ENCODE data around the gene DAND5. TPM values are rescaled to one million over a fixed set of nuclear protein-coding genes. Genes with fewer than 3 reads are reported as not detected.
A peak's percentile ranks its signal among the peaks of the same experiment; 100 is the strongest.

The DAND5 gene
- total and polyA plus RNA-seq, 2 donors (not counting 1 experiment from before 2014, with no cell fraction given): not detected

GRCh38 chr19:12953799-12954611 is 15.4 kb upstream of the DAND5 start:
- Histone ChIP-seq H3K9ac (ENCODE audit: low read length) (no peak overlapping the region), H3K4me1 (ENCODE audit: control insufficient read depth in 2 of 2, insufficient read depth in 2 of 2, low read length in 2 of 2) (peaks cover 21 to 36% of the 10 kb centered on the region in 2 donors), H3K36me3 (replicated peaks in 1 of 2; ENCODE audit: control extremely low read depth in 1 of 2, control insufficient read depth in 1 of 2, extremely low read depth in 1 of 2, insufficient read depth in 2 of 2, low read length in 1 of 2) (peaks cover 5 to 51% of the 10 kb centered on the region in 2 experiments), H3K4me3 (ENCODE audit: control extremely low read depth in 1 of 5, extremely low read depth in 1 of 5, insufficient read depth in 1 of 5, low read depth in 2 of 5, low read length in 4 of 5) (no peak overlapping the region), H2AFZ (ENCODE audit: insufficient read depth, low read depth, low read length, poor library complexity, severe bottlenecking) (no peak overlapping the region), H3K9me3 (ENCODE audit: control extremely low read depth in 1 of 3, control insufficient read depth in 2 of 3, insufficient read depth in 1 of 3, low read length in 2 of 3) (no peaks in the 10 kb centered on the region), H3K79me2 (ENCODE audit: control insufficient read depth, insufficient read depth, low read length) (peaks cover 4% of the 10 kb centered on the region), H3K27ac (ENCODE audit: low read length in 2 of 2) (peak overlapping the region in 1 of 2 donors; percentile 90), H4K20me1 (ENCODE audit: control insufficient read depth, insufficient read depth, low read length, poor library complexity, severe bottlenecking) (peaks cover 30% of the 10 kb centered on the region), H3K4me2 (replicated peaks; ENCODE audit: low read depth, low read length, poor library complexity, severe bottlenecking) (no peak overlapping the region), H3K27me3 (replicated peaks in 1 of 4; ENCODE audit: control extremely low read depth in 1 of 4, control insufficient read depth in 3 of 4, insufficient read depth in 4 of 4, low read length in 3 of 4) (no peaks in the 10 kb centered on the region)
- Mint-ChIP-seq H3K4me3 (peak overlapping the region; percentile 91), H3K27me3 (no peaks in the 10 kb centered on the region), H3K9me3 (ENCODE audit: insufficient read depth) (no peaks in the 10 kb centered on the region), H3K27ac (peak overlapping the region; percentile 82), H3K4me1 (peaks cover 32% of the 10 kb centered on the region)
- DNase-seq: peak; percentile 32
- no peak for TF ChIP-seq CTCF (IDR thresholded peaks at IDR 0.05)
- no peak for TF ChIP-seq EZH2 (IDR thresholded peaks at IDR 0.05; ENCODE audit: borderline replicate concordance, insufficient read depth, low read depth, low read length, poor library complexity, severe bottlenecking)
- ChIA-PET POLR2A (interaction anchor here (0.5 to 0.7 kb wide), 2 partner anchors 142 to 312 kb away, joined by 3 read pairs; no protein-coding TSS in a partner anchor), CTCF (interaction anchor here (1.0 to 1.3 kb wide), 2 partner anchors 11 to 107 kb away, joined by 4 to 6 read pairs; no protein-coding TSS in a partner anchor)
- intact Hi-C loops (cut with micrococcal nuclease): no loop called here
- ATAC-seq (ENCODE audit: low read depth): no peak
- 87% methylated on average over 8 of the region's 12 CpGs for WGBS (ENCODE audit: insufficient coverage)

- no peak overlapping the region for H3K4me2 ChIP-seq (replicated peaks; ENCODE audit: low read depth, low read length, poor library complexity, severe bottlenecking)
- H3K9ac ChIP-seq (ENCODE audit: low read length): no peak overlapping the region
- peaks cover 4% of the 10 kb centered on the region for H3K79me2 ChIP-seq (ENCODE audit: control insufficient read depth, insufficient read depth, low read length)
- H3K27me3 ChIP-seq (replicated peaks in 1 of 4; ENCODE audit: control extremely low read depth in 1 of 4, control insufficient read depth in 3 of 4, insufficient read depth in 4 of 4, low read length in 3 of 4): no peaks in the 10 kb centered on the region
- POLR2A ChIA-PET: interaction anchor here (0.7 kb wide), 1 partner anchor 142 kb away, joined by 3 read pairs; no protein-coding TSS in a partner anchor
- Mint-ChIP-seq H3K4me3 (peak overlapping the region; percentile 91), H3K9me3 (ENCODE audit: insufficient read depth) (no peaks in the 10 kb centered on the region), H3K4me1 (peaks cover 32% of the 10 kb centered on the region), H3K27me3 (no peaks in the 10 kb centered on the region), H3K27ac (peak overlapping the region; percentile 82)
- ATAC-seq (ENCODE audit: low read depth) (no peak), DNase-seq (peak; percentile 47)
- WGBS (ENCODE audit: insufficient coverage): no CpG with 5 or more reads among the region's 1 CpG
- H3K9me3 ChIP-seq (ENCODE audit: control extremely low read depth in 1 of 3, control insufficient read depth in 2 of 3, insufficient read depth in 1 of 3, low read length in 2 of 3): no peaks in the 10 kb centered on the region
- peaks cover 5 to 45% of the 10 kb centered on the region in 2 experiments for H3K36me3 ChIP-seq (replicated peaks in 1 of 2; ENCODE audit: control extremely low read depth in 1 of 2, control insufficient read depth in 1 of 2, extremely low read depth in 1 of 2, insufficient read depth in 2 of 2, low read length in 1 of 2)
- peaks cover 24% of the 10 kb centered on the region for H4K20me1 ChIP-seq (ENCODE audit: control insufficient read depth, insufficient read depth, low read length, poor library complexity, severe bottlenecking)
- H2AFZ ChIP-seq (ENCODE audit: insufficient read depth, low read depth, low read length, poor library complexity, severe bottlenecking): no peak overlapping the region
- intact Hi-C loops (cut with micrococcal nuclease): no loop called here
- H3K27ac ChIP-seq (ENCODE audit: low read length in 2 of 2): peak overlapping the region in 1 of 2 donors; percentile 90
- H3K4me1 ChIP-seq (ENCODE audit: control insufficient read depth in 2 of 2, insufficient read depth in 2 of 2, low read length in 2 of 2): peaks cover 21 to 36% of the 10 kb centered on the region in 2 donors
- CTCF ChIA-PET: interaction anchor here (1.0 to 1.5 kb wide), 3 partner anchors 8 to 140 kb away, joined by 3 to 6 read pairs (median 3); no protein-coding TSS in a partner anchor
- no peak overlapping the region for H3K4me3 ChIP-seq (ENCODE audit: control extremely low read depth in 1 of 5, extremely low read depth in 1 of 5, insufficient read depth in 1 of 5, low read depth in 2 of 5, low read length in 4 of 5)
- no peak for TF ChIP-seq CTCF (IDR thresholded peaks at IDR 0.05)
- no peak for TF ChIP-seq EZH2 (IDR thresholded peaks at IDR 0.05; ENCODE audit: borderline replicate concordance, insufficient read depth, low read depth, low read length, poor library complexity, severe bottlenecking)
Observed at GRCh38 chr19:12954612-12954962, 14.8 kb upstream of the DAND5 start.

Data from B cell (primary cell).